GM19193 (cell line): ENCODE results near the gene NAV2.

Experiments
- POLR2A ChIP-seq: IDR thresholded peaks from 4 replicates; pipeline ENCODE4 v1.6.1; 2011; ENCODE audit not compliant: insufficient read depth, insufficient read length; ENCODE audit errors: extremely low read depth

NAV2 gene, protein sequence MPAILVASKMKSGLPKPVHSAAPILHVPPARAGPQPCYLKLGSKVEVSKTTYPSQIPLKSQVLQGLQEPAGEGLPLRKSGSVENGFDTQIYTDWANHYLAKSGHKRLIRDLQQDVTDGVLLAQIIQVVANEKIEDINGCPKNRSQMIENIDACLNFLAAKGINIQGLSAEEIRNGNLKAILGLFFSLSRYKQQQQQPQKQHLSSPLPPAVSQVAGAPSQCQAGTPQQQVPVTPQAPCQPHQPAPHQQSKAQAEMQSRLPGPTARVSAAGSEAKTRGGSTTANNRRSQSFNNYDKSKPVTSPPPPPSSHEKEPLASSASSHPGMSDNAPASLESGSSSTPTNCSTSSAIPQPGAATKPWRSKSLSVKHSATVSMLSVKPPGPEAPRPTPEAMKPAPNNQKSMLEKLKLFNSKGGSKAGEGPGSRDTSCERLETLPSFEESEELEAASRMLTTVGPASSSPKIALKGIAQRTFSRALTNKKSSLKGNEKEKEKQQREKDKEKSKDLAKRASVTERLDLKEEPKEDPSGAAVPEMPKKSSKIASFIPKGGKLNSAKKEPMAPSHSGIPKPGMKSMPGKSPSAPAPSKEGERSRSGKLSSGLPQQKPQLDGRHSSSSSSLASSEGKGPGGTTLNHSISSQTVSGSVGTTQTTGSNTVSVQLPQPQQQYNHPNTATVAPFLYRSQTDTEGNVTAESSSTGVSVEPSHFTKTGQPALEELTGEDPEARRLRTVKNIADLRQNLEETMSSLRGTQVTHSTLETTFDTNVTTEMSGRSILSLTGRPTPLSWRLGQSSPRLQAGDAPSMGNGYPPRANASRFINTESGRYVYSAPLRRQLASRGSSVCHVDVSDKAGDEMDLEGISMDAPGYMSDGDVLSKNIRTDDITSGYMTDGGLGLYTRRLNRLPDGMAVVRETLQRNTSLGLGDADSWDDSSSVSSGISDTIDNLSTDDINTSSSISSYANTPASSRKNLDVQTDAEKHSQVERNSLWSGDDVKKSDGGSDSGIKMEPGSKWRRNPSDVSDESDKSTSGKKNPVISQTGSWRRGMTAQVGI (N-terminal part only)

DNA sequence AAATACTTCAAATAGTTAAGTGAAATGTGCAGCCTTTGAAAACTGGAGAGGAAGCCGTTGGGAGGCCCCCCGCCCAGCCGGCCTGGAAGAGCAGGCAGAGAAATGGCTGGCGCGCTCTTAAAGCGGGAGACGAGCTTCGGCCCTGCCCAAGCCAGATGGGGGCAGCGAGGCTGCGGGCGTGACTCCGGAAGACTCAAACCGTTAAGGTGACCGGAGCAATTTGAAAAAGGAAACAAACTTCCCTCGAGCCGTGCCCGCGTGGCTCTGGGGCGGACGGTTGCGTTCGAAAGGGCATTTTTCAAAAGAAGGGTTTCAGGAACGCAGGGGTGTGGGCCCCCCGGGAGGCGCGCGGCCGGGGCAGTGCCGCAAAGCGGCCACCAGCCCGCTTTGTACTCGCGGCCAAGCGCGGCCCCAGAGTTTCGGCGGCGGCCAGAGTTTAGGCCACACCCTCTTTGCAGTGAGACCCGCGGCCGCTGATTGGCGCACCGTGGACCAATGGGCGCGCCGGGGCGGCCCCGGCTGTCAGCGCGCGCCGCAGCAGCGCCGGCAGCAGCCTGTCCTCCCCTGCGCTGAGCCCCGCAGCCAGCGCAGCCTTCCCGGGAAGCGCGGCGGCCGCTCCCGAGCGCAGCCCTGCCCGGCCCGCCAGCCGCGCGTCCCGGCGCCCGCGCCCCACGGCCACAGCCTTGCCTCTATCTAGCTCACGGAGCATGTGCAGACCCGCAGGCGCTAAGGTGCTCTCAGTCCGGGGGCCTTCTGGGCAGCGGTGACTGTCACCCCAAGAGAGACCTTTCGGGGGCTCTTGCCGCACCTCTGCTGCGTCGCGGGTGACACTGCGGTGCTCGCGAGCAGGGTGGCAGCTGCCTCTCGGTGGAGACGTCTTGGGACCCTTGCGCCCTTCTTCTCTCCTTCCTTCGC lies at the start of gene NAV2:
Gene NAV2, plus strand, starts transcription at position 557 of the 915 bp plus-strand sequence. CDS start 859 bp downstream, outside the sequence.
- TF ChIP-seq POLR2A, result peak; percentile 61

DNA sequence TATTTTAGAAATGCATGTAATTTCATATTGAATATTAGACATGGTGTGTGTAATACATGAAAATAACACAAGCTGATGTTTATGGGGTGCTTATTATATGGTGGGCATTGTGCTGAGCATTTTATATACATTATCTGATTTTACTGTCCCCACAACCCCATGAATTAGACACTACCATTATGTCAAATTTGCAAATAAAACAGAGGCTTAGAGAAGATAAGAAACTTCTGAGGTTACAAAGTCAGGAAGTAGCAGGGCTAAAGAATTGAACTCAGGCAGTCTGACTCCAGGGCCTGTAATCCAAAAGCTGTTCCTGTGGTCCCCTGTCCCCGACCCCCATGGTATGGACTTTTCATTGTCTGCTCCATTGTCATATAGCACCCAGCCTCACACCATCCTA lies 49.4 kb upstream of the NAV2 start:
- TF ChIP-seq POLR2A, result no peak

DNA sequence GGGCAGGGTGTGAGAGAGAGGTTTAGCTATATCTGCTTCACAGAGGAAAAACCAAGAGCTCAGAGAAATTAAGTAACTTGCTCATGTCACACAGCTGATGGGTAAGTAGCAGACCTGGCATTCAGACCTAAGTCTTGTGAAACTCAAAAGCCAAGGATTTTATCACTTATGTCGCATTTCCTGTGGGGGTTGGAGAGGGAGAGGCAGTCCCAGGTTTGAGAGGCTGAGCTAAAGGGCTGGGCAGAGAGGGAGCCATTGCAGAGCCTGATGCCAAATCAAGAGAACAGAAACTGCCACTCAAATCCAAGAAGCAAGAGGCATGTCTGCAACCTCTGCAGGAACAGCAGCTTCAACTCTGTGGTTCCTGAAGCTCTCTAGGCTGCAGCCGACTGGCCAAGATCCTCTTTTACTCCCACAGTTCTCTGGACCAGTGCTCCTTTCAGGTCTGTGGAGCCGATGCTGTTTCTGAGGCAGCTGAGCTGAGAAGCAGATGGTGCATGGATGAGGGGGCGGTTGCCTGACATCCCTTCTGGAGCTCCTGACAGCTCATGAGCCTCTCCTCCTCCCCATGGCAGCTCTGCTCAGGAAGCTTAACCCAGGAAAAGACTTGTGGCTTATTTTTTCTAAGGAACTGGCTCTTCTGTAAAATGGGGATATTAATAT lies 47.6 kb upstream of the NAV2 start:
- no peak for TF ChIP-seq POLR2A

DNA sequence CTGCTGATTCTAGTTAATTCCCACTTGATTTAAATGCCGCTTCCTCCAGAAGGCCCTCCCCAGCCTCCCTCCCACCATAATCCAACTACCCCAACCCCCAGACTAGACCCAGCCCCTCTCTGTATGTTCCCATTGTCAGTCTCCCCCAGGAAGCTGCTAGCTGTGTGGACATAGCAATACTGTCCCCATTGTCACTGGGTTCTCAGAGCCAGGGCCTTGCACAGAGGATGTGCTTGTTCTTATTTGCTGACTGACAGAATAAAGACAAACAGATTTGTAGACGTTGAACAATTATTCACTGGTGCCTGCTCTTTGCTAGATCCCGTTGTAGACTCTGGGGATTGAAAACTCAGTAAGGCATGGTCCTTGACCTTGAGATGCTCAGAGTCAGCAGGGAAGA lies 45.7 kb upstream of the NAV2 start:
- no peak for TF ChIP-seq POLR2A

DNA sequence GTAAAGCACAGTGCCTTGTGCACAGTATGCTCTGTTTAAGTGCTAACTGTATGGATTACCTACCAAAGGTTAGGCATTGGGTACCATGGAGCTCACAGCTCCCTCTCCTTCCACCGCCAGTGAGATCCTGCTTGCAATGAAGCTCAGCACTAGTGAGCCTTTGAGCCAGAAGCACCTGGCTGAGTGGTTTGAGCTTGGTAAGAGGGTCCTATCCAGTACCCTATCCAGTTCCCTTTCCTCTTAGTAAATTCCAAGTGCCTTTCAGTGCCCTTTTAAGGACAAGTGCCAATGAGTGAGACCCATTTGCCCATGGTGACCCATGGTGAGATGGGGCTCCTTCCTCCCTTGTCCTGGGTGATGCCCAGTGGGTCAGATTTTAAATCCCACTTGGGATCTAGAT lies 43.1 kb upstream of the NAV2 start:
- no peak for TF ChIP-seq POLR2A

DNA sequence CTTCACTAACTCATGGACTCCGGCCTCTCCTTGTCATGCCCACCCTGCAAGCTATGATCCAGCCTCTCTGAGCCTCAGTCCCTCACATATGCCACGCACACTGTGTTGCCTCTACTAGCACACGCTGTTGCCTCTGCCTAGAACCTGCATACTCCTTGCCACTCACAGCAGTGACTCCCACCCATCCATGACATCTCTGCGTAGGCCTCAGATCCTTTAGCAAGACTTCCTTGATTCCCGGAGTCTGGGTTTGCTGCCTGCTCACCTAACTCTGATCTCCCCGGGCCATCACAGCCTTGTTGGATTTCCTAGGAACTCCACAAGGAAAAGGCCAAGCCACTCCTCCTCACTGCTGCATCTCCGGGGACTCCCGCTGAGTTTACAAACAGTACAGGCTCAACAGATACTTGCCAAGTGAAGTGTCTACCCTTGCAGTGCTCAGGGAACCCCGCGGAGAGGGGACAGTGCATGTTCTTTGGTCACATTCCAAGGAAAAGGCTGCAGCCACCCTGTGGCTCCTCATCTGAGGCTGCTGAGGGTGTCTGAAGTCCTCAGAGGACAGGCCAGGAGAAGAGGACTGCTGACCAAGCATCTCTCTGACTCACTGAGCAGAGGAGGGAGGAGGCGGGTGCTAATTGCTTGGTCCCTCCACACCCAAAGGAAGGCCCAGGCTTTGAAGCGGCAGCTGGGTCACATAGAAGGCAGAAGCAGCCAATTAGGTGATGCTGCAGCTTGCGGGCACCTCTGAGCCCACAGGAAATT lies 42.4 kb upstream of the NAV2 start:
- no peak for TF ChIP-seq POLR2A

DNA sequence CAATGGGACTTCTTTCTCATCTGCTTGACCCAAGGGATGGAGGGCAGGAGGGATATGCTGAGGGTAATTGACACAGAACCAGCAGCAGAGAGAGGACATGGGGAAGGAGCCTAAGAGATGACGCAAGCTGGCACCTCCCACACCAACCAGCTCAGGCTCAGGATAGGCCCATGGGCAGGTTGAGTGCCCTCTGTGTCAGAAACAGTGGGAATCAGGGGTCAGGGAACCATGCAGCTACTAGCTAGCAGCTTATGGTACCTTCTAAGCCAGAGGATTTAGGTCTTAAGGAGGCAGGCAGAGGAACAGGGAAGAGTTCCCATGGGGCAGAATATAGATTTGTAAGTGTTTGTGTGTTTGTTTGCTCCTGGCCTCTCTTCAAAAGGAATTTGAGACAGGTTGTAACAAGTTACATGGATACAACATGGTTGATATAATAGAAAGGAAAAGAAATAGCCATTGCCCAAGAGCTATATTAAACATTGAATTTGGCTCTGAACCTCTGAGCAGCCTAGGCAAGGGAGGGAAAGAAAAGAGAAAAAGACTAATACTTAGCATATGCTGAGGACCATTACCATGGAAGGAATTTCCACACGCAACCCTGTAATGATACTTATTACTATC lies 39.9 kb upstream of the NAV2 start:
- TF ChIP-seq POLR2A, result no peak

DNA sequence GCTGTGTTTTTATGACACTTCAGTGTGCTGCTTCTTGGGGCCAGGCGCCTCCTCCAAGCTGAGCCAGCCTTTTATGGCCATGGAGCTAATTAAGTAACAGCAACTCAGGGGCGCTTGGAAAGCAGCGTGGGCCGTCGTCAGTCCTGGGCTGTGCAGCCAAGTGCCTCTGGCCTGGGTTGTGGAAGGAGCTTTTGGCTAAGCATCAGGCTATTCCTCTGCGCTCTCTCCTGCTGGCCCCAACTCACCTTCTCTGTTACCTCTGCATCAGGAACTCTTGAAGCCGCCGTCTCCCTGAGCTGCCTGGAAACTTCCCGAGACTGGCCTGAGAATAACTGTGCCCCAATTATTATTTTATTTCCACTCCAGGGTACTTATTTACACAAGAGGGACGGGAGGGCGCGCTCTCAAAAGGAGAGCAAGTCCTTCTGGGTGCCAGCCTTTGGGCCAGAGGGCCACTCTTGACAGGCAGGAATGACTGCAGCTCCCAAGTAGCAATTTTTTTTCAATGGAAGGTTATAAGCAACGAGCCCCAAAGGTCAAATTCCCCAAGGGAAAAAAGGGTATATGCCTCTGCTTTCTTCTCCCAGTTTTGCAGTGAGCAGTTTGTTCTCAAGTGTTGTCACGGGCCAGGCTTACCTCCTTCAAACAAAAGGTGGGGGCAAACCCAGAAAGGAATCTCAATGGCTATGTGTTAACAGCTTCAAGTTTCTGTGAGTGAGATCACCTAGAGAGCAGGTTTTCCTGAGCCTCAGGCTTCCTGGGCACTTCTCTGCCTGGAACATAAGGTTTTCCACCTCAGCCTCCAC lies 38.5 kb upstream of the NAV2 start:
- no peak for TF ChIP-seq POLR2A

DNA sequence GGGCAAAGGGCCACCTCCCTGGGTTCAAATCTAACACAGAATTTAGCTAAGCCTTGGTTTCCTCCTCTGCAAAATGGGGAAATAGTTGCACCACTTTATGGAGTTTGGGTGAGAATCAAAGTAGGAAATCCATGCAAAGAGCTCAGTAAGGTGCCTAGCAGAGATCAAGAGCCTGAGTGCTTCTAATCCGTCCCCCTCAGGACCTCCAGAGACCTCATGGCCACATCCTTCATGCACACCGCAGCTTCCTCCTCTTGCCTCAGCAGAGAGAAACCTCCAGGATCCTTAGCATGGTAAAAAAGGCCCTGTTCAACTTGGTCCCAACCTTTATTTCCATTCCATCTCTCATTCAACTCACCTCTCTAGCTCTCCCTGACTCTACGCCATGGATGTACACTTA lies 37.8 kb upstream of the NAV2 start:
- TF ChIP-seq POLR2A, result no peak

DNA sequence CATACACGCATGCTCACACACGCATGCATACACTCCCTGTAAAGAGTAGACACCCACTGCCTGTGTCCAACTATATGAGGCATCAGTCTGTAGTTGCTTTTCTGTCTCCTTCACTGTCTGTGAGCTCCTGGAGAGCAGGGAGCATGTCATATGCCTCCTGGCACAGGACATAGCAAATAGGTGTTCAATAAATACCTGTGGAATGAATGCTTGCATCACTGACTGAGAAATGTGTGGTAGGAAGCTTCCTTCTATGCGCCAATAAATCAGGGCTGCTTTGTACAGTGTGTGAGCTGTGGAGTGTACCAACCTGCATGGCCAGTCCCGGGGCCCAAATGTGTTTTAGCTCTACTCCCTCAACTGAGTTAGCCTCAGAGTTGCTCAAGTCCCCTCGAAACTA lies 37.2 kb upstream of the NAV2 start:
- TF ChIP-seq POLR2A, result no peak

DNA sequence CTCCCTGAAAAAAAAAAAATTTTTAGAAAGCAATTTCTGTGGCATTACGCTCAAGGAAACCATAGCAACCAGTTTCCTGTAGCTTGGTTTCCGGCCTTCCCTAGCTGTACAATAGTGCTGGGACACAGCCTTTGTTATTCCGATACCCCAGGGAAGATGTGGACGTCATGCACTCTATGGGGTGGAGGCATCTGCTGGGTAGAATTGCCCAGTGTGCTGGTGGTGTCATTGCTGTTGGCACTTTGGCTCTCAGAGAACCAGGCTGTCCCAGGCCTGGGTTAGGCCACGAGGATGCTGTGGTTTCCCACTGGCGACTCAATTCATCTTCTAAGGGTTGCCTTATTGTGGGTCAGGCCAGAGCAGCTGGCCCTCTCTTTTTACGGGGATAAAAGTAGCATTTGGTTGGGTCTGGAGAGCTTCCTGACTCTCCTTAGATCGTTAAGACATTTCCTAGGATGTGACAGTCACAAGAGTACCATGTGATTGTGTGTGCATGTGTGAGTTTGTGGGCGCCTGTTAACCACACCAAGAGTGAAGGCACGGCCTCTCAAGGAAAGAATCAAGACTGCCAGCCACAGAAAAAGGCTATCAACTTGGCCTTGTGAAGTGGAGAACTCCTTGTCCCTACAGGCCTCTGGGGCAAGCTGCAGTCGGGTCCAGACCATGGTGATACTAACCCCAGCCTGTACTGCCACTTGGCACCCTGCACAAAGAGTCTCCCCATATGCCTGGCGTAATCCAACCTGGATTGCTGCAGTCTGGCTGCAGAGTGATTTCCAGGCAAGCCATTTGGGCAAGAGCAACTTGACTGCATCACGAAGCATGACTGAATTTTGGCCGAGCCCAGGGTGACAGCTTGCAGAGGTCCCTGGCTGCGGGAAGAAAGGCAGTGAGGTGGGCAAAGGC lies 35.9 kb upstream of the NAV2 start:
- TF ChIP-seq POLR2A, result no peak

DNA sequence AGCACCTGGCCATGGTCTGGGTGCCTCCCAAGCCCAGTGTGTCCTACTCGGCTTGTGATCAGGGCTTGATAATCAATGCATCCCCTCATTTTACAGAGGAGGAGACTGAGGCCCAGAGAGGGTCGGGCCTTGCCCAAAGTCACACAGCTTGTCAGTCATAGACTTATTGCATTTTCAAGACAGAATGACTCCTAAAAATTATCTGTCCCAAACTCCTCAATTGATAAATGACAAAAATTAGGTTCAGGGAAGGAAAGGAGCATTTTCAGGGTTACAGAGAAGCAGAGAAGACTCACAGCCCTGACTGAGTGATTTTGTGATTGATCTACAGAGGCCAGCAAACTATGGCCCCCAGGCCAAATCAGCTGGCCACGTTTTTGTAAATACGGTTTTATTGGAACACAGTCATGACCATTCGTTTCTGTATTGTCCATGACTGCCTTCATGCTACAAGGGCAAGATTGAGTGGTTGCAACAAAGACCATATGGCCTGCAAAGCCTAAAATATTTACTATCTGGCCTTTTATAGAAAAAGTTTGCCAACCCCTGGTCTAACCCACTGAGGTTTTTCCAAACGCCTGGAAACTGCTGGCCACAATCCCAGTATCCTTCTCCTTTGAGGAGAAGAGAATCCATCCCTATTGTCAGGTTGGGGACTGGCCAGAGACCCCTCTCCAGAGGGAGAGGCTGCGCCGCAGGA lies 35.1 kb upstream of the NAV2 start:
- no peak for TF ChIP-seq POLR2A
